ENCODE measurements around the gene KSR1. TPM values are rescaled to one million over a fixed set of nuclear protein-coding genes. Genes with fewer than 3 reads are reported as not detected.

Gene KSR1
- total RNA-seq, 1 donor from 2014 or later = 90.2 TPM

- H3K9me3 Mint-ChIP-seq (ENCODE audit: unreplicated experiment) = no peaks in the 10 kb centered on the region
- peaks cover 9% of the 10 kb centered on the region for H3K4me1 Mint-ChIP-seq (ENCODE audit: low read depth, unreplicated experiment)
- peak within 1 kb of the TSS; percentile 66 for H3K27ac Mint-ChIP-seq (ENCODE audit: unreplicated experiment)
- DNase-seq (ENCODE audit: low read depth) = peak; percentile 43
- TF ChIP-seq EZH2 (IDR thresholded peaks at IDR 0.05; ENCODE audit: insufficient read depth, low read length) (no peak), CTCF (IDR thresholded peaks at IDR 0.05; ENCODE audit: insufficient read depth, low read depth, low read length) (no peak)
- Histone ChIP-seq H3K4me2 (ENCODE audit: low read length) (peak within 1 kb of the TSS; percentile 57), H3K4me1 (ENCODE audit: insufficient read depth, low read length) (peaks cover 8% of the 10 kb centered on the region), H2AFZ (ENCODE audit: low read depth, low read length) (peak within 1 kb of the TSS; percentile 34), H3K9me3 (ENCODE audit: insufficient read depth, low read depth, low read length) (no peaks in the 10 kb centered on the region), H3K27me3 (ENCODE audit: insufficient read depth, low read length) (no peaks in the 10 kb centered on the region), H3K4me3 (ENCODE audit: insufficient read depth, low read depth, low read length) (no peak within 1 kb of the TSS), H3K79me2 (ENCODE audit: insufficient read depth, low read length) (no peaks in the 10 kb centered on the region), H3K27ac (ENCODE audit: low read depth, low read length) (no peak within 1 kb of the TSS), H4K20me1 (ENCODE audit: insufficient read depth, low read length) (peaks cover 4% of the 10 kb centered on the region), H3K36me3 (ENCODE audit: insufficient read depth, low read length) (peaks cover 4% of the 10 kb centered on the region), H3K9ac (ENCODE audit: low read length) (peak within 1 kb of the TSS; percentile 43)
- peak within 1 kb of the TSS; percentile 54 for H3K4me3 Mint-ChIP-seq (ENCODE audit: unreplicated experiment)
- FAIRE-seq = no peak
- H3K27me3 Mint-ChIP-seq (ENCODE audit: low read depth, unreplicated experiment) = no peaks in the 10 kb centered on the region
- H3K36me3 Mint-ChIP-seq (ENCODE audit: low read depth, unreplicated experiment) = peaks cover 28% of the 10 kb centered on the region
These were observed 174.6 kb downstream of the KSR1 start, which contains the start of gene LGALS9 for GRCh38 chr17:27630607-27631410. TSS of gene LGALS9 (plus strand) at chr17:27631188. CDS start at chr17:27631266, 78 bp downstream.

- H3K9me3 ChIP-seq (ENCODE audit: insufficient read depth, low read depth, low read length) = no peaks in the 10 kb centered on the region
- no peaks in the 10 kb centered on the region for H3K9me3 Mint-ChIP-seq (ENCODE audit: unreplicated experiment)
- H3K27me3 Mint-ChIP-seq (ENCODE audit: low read depth, unreplicated experiment) = no peaks in the 10 kb centered on the region
- H3K9ac ChIP-seq (ENCODE audit: low read length) = peak overlapping the region; percentile 43
- H3K36me3 ChIP-seq (ENCODE audit: insufficient read depth, low read length) = peaks cover 4% of the 10 kb centered on the region
- H3K27ac Mint-ChIP-seq (ENCODE audit: unreplicated experiment) = peak overlapping the region; percentile 34
- TF ChIP-seq EZH2 (IDR thresholded peaks at IDR 0.05; ENCODE audit: insufficient read depth, low read length) (no peak), CTCF (IDR thresholded peaks at IDR 0.05; ENCODE audit: insufficient read depth, low read depth, low read length) (no peak)
- H3K79me2 ChIP-seq (ENCODE audit: insufficient read depth, low read length) = no peaks in the 10 kb centered on the region
- FAIRE-seq = no peak
- DNase-seq (ENCODE audit: low read depth) = no peak
- no peak overlapping the region for H3K27ac ChIP-seq (ENCODE audit: low read depth, low read length)
- H2AFZ ChIP-seq (ENCODE audit: low read depth, low read length) = no peak overlapping the region
- peaks cover 4% of the 10 kb centered on the region for H4K20me1 ChIP-seq (ENCODE audit: insufficient read depth, low read length)
- peaks cover 8% of the 10 kb centered on the region for H3K4me1 ChIP-seq (ENCODE audit: insufficient read depth, low read length)
- peak overlapping the region; percentile 57 for H3K4me2 ChIP-seq (ENCODE audit: low read length)
- H3K4me1 Mint-ChIP-seq (ENCODE audit: low read depth, unreplicated experiment) = peaks cover 8% of the 10 kb centered on the region
- H3K27me3 ChIP-seq (ENCODE audit: insufficient read depth, low read length) = no peaks in the 10 kb centered on the region
- no peak overlapping the region for H3K4me3 ChIP-seq (ENCODE audit: insufficient read depth, low read depth, low read length)
- H3K36me3 Mint-ChIP-seq (ENCODE audit: low read depth, unreplicated experiment) = peaks cover 26% of the 10 kb centered on the region
- H3K4me3 Mint-ChIP-seq (ENCODE audit: unreplicated experiment) = no peak overlapping the region
These were observed 175.1 kb downstream of the KSR1 start for GRCh38 chr17:27631411-27631760.
